Stomach (tissue), 9 donors: Measurements from ENCODE around the gene HBE1. TPM values are rescaled to one million over a fixed set of nuclear protein-coding genes. Genes with fewer than 3 reads are reported as not detected.
A peak's percentile ranks its signal among the peaks of the same experiment; 100 is the strongest.

Experiments used
- DNase-seq, 2 donors: peaks; one replicate each; pipeline versions ENCODE4 v3.0.0 to v3.0.0-alpha.2; 2013 to 2019
- H3K27ac ChIP-seq, 5 donors: fragments of 200-600 bp in 4 of 5; sonication (generic) in 4 of 5; one replicate each; pipeline ENCODE4 v1.5.1; 2013 to 2019; ENCODE audit warnings: mild to moderate bottlenecking in 1 of 5, moderate library complexity in 1 of 5
- H3K27me3 ChIP-seq, 3 donors: fragments of 200-600 bp; sonication (generic); one replicate each; pipeline ENCODE4 v1.5.1; 2017 to 2019; ENCODE audit warnings: mixed run types in 1 of 3
- H3K36me3 ChIP-seq, 4 donors: fragments of 200-600 bp; sonication (generic); 1 replicate in 3 of 4; 2 replicates in 1 of 4; pipeline ENCODE4 v1.5.1; 2016 to 2019
- H3K4me1 ChIP-seq, 4 donors: fragments of 200-600 bp; sonication (generic); one replicate each; pipeline ENCODE4 v1.5.1; 2016 to 2019
- H3K4me3 ChIP-seq, 4 donors: fragments of 200-600 bp; sonication (generic) in 3 of 4; one replicate each; pipeline ENCODE4 v1.5.1; 2016 to 2019; ENCODE audit warnings: mild to moderate bottlenecking in 1 of 4
- H3K9me3 ChIP-seq, 4 donors: fragments of 200-600 bp; sonication (generic); one replicate each; pipeline ENCODE4 v1.5.1; 2016 to 2019
- EP300 ChIP-seq: sonication (generic); formaldehyde crosslinking; IDR thresholded peaks from one replicate; pipeline ENCODE4 v1.6.1; 2017; ENCODE audit warnings: antibody characterized with exemption
- POLR2A ChIP-seq, 4 donors: fragments of 450-650 bp; IDR thresholded peaks; one replicate each; pipeline ENCODE4 v1.6.1; 2016; ENCODE audit warnings: antibody characterized with exemption in 4 of 4, control low read depth in 2 of 4, mild to moderate bottlenecking in 1 of 4, moderate library complexity in 1 of 4
- POLR2AphosphoS5 ChIP-seq, 3 donors: sonication (generic); formaldehyde crosslinking; IDR thresholded peaks; one replicate each; pipeline ENCODE4 v1.6.1; 2016; ENCODE audit warnings: antibody characterized with exemption in 3 of 3
- WGBS, 5 donors: extraction: QIAGEN DNeasy Blood & Tissue Kit in 3 of 5; methylation state at CpG; one replicate each; pipeline versions ENCODE4 v1.1.5 to v1.1.7; 2013 to 2018; 5-methylcytosine and 5-hydroxymethylcytosine counted together
- intact Hi-C: fragments of 100-400 bp; cut with DNase I; formaldehyde crosslinking; loops from one replicate; pipeline ENCODE4 v1.15.1; 2023; ENCODE audit warnings: low total_unique reads
- polyA plus RNA-seq, 3 donors: library from polyadenylated mRNA; stranded (reverse); fragments of 200-250 nt; gene quantifications; one replicate each; pipeline ENCODE4 v1.2.3, GENCODE V29; 2013
- total RNA-seq, 5 donors: library from RNA; depleted of rRNA; stranded (reverse); fragments of >200 nt; gene quantifications; one replicate each; pipeline versions ENCODE4 v1.1.0 to v1.2.3, GENCODE V29; 2014 to 2016
- TF ChIP-seq, protein P1 (sequence below), 7 experiments: fragments of 450-650 bp in 4 of 7; fragments of 200-600 bp in 3 of 7; sonication (generic) in 3 of 7; IDR thresholded peaks; one replicate each; pipeline ENCODE4 v1.5.1; 2016 to 2019; ENCODE audit warnings: antibody characterized with exemption in 7 of 7, control low read depth in 2 of 7, mild to moderate bottlenecking in 1 of 7
- donor health status: healthy with polysubstance abuse.
- donor health status: Bipolar disorder and iron deficiency.
- donor health status: healthy.

Gene HBE1
- total and polyA plus RNA-seq, 8 donors, result 1.3 TPM; not detected in 7

DNA sequence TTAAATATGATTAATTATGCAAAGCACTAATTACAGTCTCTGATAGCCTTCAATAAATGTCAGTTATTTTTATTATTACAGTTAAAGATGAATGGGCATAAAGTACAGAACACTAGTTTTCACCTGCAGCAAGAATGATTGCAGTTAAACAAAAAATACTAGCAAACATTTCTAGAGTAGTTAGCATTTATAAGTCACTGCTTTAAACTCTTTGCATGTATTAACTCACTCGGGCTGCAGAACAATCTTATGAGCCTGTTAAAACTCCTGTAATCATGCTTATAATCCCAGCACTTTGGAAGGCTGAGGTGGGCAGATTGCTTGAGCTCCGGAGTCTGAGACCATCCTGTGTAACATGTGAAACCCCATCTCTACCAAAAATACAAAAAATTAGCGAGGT is 17.2 kb upstream of the HBE1 start:
- H3K36me3 ChIP-seq, result no peaks in the 10 kb centered on the region
- no peaks in the 10 kb centered on the region for H3K4me1 ChIP-seq
- H3K9me3 ChIP-seq, result no peaks in the 10 kb centered on the region
- no peak overlapping the region for H3K27ac ChIP-seq
- H3K27me3 ChIP-seq, result no peaks in the 10 kb centered on the region
- no peak for DNase-seq
- 73 to 80% (median 79%) methylated on average over 3 of the region's 3 CpGs for WGBS, 5 donors
- no peak overlapping the region for H3K4me3 ChIP-seq
- intact Hi-C loops, result no loop called here
- TF ChIP-seq EP300 (no peak), POLR2AphosphoS5 (IDR thresholded peaks at IDR 0.05) (no peak), POLR2A (IDR thresholded peaks at IDR 0.05) (no peak)
- TF ChIP-seq, protein P1, sequence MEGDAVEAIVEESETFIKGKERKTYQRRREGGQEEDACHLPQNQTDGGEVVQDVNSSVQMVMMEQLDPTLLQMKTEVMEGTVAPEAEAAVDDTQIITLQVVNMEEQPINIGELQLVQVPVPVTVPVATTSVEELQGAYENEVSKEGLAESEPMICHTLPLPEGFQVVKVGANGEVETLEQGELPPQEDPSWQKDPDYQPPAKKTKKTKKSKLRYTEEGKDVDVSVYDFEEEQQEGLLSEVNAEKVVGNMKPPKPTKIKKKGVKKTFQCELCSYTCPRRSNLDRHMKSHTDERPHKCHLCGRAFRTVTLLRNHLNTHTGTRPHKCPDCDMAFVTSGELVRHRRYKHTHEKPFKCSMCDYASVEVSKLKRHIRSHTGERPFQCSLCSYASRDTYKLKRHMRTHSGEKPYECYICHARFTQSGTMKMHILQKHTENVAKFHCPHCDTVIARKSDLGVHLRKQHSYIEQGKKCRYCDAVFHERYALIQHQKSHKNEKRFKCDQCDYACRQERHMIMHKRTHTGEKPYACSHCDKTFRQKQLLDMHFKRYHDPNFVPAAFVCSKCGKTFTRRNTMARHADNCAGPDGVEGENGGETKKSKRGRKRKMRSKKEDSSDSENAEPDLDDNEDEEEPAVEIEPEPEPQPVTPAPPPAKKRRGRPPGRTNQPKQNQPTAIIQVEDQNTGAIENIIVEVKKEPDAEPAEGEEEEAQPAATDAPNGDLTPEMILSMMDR (IDR thresholded peaks at IDR 0.05), result no peak

DNA sequence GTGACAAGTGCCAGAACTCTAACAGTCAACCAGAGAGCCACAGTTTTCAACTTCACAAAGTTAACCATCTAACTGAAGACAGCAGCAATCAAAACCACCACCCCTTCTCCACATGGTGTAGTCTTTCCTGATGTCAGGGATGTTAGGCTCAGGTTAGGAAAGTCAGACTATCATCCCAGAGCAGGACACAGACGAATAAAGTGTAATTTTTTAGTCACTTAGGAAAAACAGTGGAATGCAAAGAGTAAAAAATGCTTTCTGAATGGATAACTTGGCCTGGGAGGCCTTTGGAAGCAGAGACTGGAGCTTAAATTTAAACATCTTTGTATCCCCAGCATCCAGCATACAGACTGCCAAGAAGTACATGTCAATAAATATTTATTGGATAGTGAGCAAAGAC is 16.6 kb upstream of the HBE1 start:
- intact Hi-C loops, result no loop called here
- H3K27ac ChIP-seq, result no peak overlapping the region
- no peaks in the 10 kb centered on the region for H3K9me3 ChIP-seq
- H3K4me1 ChIP-seq, result no peaks in the 10 kb centered on the region
- TF ChIP-seq, protein P1 (IDR thresholded peaks at IDR 0.05), result no peak
- no peak for TF ChIP-seq POLR2AphosphoS5 (IDR thresholded peaks at IDR 0.05)
- no peak for TF ChIP-seq POLR2A (IDR thresholded peaks at IDR 0.05)
- TF ChIP-seq EP300, result no peak
- no peaks in the 10 kb centered on the region for H3K36me3 ChIP-seq
- no peak overlapping the region for H3K4me3 ChIP-seq
- no peak for DNase-seq
- no peaks in the 10 kb centered on the region for H3K27me3 ChIP-seq
- WGBS, 5 donors, result 11 to 27% (median 20%) methylated on average over 1 of the region's 1 CpG

DNA sequence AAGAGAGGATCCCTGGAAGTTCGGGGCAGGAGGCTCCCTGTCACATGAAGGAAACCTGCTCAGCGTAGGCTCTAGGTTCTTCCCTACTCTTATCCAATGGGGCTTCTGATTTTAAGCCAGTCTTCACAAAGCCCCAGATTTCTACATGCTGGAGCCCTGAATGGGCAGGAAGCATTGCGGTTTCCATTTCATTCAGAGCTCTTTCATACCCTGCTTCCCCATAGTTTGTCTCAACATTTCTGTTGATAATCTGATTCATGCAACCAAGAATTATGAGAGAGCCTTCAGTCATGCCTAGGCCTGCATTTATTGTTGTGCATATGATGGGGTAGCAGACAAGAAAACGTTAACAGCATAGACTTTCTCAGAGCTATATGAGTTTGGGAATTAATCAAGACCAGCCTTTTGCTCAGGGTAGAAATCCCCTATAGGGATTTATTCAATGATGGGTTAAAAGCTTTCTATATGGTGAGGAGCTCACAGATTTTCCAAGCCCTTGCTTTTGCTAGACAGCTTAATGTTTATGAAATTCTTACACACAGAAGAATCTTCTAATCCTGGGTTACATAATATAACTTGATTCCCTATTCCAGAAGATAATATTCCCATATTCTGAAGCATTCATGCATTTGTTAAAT is 16.1 kb upstream of the HBE1 start:
- WGBS, 5 donors, result 80 to 96% (median 87%) methylated on average over 4 of the region's 4 CpGs
- intact Hi-C loops, result no loop called here
- H3K4me1 ChIP-seq, result no peaks in the 10 kb centered on the region
- H3K27ac ChIP-seq, result no peak overlapping the region
- TF ChIP-seq POLR2A (IDR thresholded peaks at IDR 0.05) (no peak), POLR2AphosphoS5 (IDR thresholded peaks at IDR 0.05) (no peak), EP300 (no peak)
- TF ChIP-seq, protein P1 (IDR thresholded peaks at IDR 0.05), result no peak
- H3K9me3 ChIP-seq, result no peaks in the 10 kb centered on the region
- no peaks in the 10 kb centered on the region for H3K36me3 ChIP-seq
- no peaks in the 10 kb centered on the region for H3K27me3 ChIP-seq
- H3K4me3 ChIP-seq, result no peak overlapping the region
- DNase-seq, result no peak

DNA sequence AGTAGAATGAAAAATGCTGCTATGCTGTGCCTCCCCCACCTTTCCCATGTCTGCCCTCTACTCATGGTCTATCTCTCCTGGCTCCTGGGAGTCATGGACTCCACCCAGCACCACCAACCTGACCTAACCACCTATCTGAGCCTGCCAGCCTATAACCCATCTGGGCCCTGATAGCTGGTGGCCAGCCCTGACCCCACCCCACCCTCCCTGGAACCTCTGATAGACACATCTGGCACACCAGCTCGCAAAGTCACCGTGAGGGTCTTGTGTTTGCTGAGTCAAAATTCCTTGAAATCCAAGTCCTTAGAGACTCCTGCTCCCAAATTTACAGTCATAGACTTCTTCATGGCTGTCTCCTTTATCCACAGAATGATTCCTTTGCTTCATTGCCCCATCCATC is 14.9 kb upstream of the HBE1 start:
- TF ChIP-seq POLR2A (IDR thresholded peaks at IDR 0.05) (no peak), POLR2AphosphoS5 (IDR thresholded peaks at IDR 0.05) (no peak), EP300 (no peak)
- TF ChIP-seq, protein P1 (IDR thresholded peaks at IDR 0.05), result no peak
- Histone ChIP-seq H3K27me3 (no peaks in the 10 kb centered on the region), H3K27ac (no peak overlapping the region), H3K36me3 (no peaks in the 10 kb centered on the region), H3K4me1 (no peaks in the 10 kb centered on the region), H3K4me3 (no peak overlapping the region), H3K9me3 (no peaks in the 10 kb centered on the region)
- WGBS, 5 donors, result 49 to 96% (median 80%) methylated on average over 2 of the region's 2 CpGs; no CpG with 5 or more reads in 1 of the 5 donors
- peak in 1 of 2 donors; percentile 22 for DNase-seq
- intact Hi-C loops, result no loop called here
